HCT116 (cell line): Measurements from ENCODE around the gene CRIP2.

ENCODE experiments used
- CEBPB ChIP-seq: IDR thresholded peaks from 2 replicates; pipeline ENCODE4 v1.6.1; 2012; ENCODE audit warnings: low read depth
- EZH2 ChIP-seq: fragments of 200-600 bp; sonication (generic); IDR thresholded peaks from 2 replicates; pipeline ENCODE4 v1.6.1; 2017; ENCODE audit warnings: antibody characterized with exemption, mixed run types
- EZH2phosphoT487 ChIP-seq: fragments of 200-600 bp; IDR thresholded peaks from 2 replicates; pipeline ENCODE4 v1.6.1; 2018; ENCODE audit warnings: antibody characterized with exemption, borderline replicate concordance
- POLR2A ChIP-seq: IDR thresholded peaks from 2 replicates; pipeline ENCODE4 v1.7.0; 2011; ENCODE audit warnings: borderline replicate concordance; ENCODE audit not compliant: insufficient read depth, insufficient read length; ENCODE audit errors: extremely low read depth
- POLR2AphosphoS5 ChIP-seq: IDR thresholded peaks from 2 replicates; pipeline ENCODE4 v1.6.1; 2011; ENCODE audit warnings: mild to moderate bottlenecking, low read depth, low read length, moderate library complexity
- RAD21 ChIP-seq: IDR thresholded peaks from 2 replicates; pipeline ENCODE4 v1.6.1; 2012; ENCODE audit warnings: low read depth, mild to moderate bottlenecking
- SIN3A ChIP-seq: IDR thresholded peaks from 2 replicates; pipeline ENCODE4 v1.6.1; 2012; ENCODE audit warnings: low read depth
- SP1 ChIP-seq: IDR thresholded peaks from 2 replicates; pipeline ENCODE4 v1.6.1; 2012; ENCODE audit warnings: low read depth
- YY1 ChIP-seq: IDR thresholded peaks from 2 replicates; pipeline ENCODE4 v1.6.1; 2011; ENCODE audit warnings: low read length, low read depth, moderate library complexity, mild to moderate bottlenecking; ENCODE audit not compliant: insufficient replicate concordance; ENCODE audit errors: extremely low read depth
- ZFX ChIP-seq: fragments of 450-650 bp; IDR thresholded peaks from 2 replicates; pipeline ENCODE4 v1.6.1; 2017
- TF ChIP-seq, protein P1 (sequence below): IDR thresholded peaks from 2 replicates; pipeline ENCODE4 v1.6.1; 2012; ENCODE audit warnings: low read depth
- TF ChIP-seq, protein P2 (sequence below): IDR thresholded peaks from 2 replicates; pipeline ENCODE4 v1.6.1; 2012
- TF ChIP-seq, protein P3 (sequence below), 3 experiments: fragments of 200-600 bp in 1 of 3; sonication (generic) in 1 of 3; IDR thresholded peaks in 2 of 3; conservative IDR thresholded peaks in 1 of 3; 2 replicates each; pipeline ENCODE4 v1.5.1; 2012 to 2017; ENCODE audit warnings: low read depth in 2 of 3, low read length in 2 of 3, antibody characterized with exemption in 1 of 3, borderline replicate concordance in 1 of 3, control low read depth in 1 of 3, mild to moderate bottlenecking in 1 of 3, mixed read lengths in 1 of 3, mixed run types in 1 of 3, moderate library complexity in 1 of 3; ENCODE audit not compliant: insufficient read depth in 1 of 3

DNA sequence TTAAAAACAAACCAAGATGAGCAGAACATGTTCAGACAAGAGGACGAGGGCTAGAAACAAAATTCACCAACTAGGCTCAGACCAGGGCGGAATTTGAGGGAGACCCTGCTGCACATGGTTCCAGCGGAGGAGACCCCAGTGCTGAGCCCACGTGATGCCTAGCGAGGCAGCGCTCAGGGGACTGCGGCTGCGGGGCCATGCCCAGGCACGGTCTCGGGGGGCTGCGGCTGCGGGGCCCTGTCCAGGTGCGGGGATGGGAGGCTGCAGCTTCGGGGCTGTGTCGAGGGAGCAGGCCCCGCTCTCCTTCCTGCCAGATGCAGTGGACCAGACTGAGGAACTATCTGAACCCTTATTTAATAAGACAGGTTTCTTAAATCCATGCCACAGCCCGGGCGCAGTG lies 12.7 kb upstream of the CRIP2 start:
- TF ChIP-seq SIN3A (no peak), CEBPB (no peak), POLR2A (no peak), EZH2 (no peak), POLR2AphosphoS5 (no peak), RAD21 (no peak), ZFX (no peak), SP1 (no peak), EZH2phosphoT487 (no peak), YY1 (no peak)
- TF ChIP-seq, protein P1, sequence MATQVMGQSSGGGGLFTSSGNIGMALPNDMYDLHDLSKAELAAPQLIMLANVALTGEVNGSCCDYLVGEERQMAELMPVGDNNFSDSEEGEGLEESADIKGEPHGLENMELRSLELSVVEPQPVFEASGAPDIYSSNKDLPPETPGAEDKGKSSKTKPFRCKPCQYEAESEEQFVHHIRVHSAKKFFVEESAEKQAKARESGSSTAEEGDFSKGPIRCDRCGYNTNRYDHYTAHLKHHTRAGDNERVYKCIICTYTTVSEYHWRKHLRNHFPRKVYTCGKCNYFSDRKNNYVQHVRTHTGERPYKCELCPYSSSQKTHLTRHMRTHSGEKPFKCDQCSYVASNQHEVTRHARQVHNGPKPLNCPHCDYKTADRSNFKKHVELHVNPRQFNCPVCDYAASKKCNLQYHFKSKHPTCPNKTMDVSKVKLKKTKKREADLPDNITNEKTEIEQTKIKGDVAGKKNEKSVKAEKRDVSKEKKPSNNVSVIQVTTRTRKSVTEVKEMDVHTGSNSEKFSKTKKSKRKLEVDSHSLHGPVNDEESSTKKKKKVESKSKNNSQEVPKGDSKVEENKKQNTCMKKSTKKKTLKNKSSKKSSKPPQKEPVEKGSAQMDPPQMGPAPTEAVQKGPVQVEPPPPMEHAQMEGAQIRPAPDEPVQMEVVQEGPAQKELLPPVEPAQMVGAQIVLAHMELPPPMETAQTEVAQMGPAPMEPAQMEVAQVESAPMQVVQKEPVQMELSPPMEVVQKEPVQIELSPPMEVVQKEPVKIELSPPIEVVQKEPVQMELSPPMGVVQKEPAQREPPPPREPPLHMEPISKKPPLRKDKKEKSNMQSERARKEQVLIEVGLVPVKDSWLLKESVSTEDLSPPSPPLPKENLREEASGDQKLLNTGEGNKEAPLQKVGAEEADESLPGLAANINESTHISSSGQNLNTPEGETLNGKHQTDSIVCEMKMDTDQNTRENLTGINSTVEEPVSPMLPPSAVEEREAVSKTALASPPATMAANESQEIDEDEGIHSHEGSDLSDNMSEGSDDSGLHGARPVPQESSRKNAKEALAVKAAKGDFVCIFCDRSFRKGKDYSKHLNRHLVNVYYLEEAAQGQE, result no peak
- TF ChIP-seq, protein P2, sequence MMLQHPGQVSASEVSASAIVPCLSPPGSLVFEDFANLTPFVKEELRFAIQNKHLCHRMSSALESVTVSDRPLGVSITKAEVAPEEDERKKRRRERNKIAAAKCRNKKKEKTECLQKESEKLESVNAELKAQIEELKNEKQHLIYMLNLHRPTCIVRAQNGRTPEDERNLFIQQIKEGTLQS, result no peak
- TF ChIP-seq, protein P3, sequence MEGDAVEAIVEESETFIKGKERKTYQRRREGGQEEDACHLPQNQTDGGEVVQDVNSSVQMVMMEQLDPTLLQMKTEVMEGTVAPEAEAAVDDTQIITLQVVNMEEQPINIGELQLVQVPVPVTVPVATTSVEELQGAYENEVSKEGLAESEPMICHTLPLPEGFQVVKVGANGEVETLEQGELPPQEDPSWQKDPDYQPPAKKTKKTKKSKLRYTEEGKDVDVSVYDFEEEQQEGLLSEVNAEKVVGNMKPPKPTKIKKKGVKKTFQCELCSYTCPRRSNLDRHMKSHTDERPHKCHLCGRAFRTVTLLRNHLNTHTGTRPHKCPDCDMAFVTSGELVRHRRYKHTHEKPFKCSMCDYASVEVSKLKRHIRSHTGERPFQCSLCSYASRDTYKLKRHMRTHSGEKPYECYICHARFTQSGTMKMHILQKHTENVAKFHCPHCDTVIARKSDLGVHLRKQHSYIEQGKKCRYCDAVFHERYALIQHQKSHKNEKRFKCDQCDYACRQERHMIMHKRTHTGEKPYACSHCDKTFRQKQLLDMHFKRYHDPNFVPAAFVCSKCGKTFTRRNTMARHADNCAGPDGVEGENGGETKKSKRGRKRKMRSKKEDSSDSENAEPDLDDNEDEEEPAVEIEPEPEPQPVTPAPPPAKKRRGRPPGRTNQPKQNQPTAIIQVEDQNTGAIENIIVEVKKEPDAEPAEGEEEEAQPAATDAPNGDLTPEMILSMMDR (IDR thresholded peaks at IDR 0.05 in 2 of 3, conservative IDR thresholded peaks at IDR 0.05 in 1 of 3; ENCODE audit: borderline replicate concordance in 1 of 3, insufficient read depth in 1 of 3, low read depth in 2 of 3, low read length in 2 of 3), result no peak
